GM19351 (cell line): ENCODE data around the gene STT3B.
"Not testable (repeated sequence)": the region's sequence is repeated elsewhere in the genome, so short reads cannot be mapped to it uniquely, and the experiment has no call there.

Experiments used
- ATAC-seq: cut with Tn5 transposase; IDR thresholded peaks from one replicate; pipeline ENCODE4 v1.9.1; 2021; ENCODE audit warnings: mild to moderate bottlenecking, moderate library complexity; ENCODE audit not compliant: unreplicated experiment

The STT3B gene

DNA sequence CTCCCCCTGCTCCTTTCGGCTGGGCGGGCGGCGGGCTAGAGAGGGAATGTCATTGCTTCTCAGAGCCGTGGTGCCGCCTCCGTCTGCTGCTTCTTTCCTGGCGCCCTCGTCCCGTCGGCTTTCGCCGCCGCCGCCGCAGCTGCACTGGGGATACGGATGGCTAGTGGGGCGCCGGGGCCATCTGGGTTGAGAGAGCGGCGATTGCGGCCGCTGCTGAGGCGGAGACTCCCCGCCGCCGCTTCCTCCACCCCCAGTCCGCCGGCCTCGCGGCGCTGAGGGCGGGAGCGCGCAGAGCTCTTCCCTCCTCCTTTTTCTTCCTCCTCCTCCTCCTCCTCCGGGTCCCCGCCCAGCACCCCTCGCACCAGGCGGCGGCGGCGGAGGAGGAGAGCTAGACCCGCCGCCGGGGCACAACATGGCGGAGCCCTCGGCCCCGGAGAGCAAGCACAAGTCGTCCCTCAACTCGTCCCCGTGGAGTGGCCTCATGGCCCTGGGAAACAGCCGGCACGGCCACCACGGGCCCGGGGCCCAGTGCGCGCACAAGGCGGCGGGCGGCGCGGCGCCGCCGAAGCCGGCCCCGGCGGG lies at the start of gene STT3B:
TSS of gene STT3B (plus strand) at position 339 of the 582 bp plus-strand sequence. CDS start at position 413, 74 bp downstream.
- ATAC-seq = peak; percentile 51

DNA sequence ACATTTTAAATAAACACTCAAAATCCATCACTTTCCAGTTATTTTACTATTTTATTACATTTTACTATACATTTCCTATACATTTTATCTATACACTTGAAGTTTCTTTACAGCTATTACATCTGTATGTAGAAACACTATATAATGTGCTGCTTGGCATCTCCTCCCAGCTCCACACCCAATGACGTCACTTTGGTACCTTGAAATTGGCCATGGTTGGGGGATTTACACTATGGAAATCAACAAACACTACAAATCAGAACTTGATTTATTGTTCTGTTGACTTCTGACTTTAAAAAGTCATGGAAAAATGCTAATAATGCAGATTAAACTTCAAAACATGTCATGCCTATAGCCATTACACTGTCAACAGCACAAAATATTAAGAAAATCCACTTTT lies 48.9 kb upstream of the STT3B start:
- ATAC-seq = no peak

DNA sequence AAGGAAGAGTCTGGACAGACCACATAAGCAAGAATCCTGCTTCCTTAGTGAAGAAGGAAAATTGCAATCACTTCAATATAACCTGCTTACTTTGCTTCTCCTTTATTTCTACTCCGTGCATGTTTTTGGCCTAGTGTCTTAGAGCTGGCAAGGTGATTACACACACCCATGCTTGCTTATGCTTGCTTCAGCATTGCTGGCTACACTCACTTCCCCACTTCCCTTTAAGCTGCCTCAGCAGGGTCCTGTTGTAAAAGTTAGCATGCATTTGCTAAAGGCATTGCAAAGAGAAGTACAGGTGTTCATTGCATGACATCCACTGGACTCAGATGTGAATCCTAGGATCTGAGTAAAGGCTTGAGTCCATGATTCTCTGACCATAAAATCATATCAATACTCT lies 47.5 kb upstream of the STT3B start:
- ATAC-seq = no peak

DNA sequence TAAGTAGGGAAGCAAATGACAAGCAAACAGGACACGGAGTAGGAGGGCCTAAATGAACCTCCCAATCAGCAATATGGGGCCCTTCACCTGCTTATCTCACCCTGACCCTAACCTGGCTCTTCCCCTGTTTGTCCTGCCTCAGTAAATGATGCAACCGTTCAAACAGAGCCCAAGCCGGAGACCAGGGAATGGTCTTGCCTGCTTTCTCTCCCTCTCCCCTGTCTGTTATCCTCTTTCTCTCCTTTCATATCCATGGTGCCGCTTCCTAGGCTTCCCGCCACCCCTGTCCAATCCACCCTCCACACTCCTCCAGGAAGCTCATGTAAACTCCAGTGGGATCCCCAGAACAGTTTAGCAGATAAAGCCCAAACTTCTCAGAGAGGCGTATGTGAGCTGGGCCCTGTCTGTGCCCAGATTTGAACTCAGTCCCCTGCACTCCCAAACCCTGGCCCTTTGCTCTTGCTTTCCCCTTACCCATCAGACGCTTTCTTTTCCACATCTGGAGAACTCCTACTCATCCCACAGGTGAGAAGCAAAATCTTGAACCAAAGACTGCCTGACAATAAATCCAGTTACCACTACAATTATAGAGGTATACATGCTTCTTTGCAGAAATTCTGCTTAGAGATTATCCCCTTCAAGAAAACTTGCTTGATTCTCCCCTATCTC lies 45.7 kb upstream of the STT3B start:
- no peak for ATAC-seq

DNA sequence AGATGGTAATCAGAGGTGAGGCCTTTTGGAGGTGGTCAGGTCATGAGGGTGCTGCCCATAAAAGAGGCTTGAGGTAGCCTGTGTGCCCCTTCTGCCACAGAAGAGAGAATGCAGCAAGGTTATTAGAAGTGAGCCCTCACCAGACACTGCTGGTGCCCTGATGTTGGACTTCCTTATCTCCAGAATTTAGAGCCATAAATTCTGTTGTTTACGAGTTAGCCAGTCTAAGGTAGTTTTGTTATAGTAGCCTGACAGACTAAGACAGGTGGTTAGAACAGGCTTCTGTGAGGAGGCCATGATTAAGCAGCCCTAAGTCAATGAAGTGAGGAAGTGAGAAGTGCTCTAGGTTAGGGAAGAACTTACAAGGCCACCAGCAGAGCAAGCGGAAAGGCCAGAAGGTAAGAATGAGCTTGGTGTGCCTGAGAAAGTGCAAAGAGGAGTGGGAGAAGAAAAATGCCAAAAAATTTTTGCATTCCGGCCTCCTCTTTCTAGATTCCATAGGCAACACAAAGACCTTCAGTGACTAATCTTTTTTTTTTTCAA lies 44.2 kb upstream of the STT3B start:
- ATAC-seq = no peak

DNA sequence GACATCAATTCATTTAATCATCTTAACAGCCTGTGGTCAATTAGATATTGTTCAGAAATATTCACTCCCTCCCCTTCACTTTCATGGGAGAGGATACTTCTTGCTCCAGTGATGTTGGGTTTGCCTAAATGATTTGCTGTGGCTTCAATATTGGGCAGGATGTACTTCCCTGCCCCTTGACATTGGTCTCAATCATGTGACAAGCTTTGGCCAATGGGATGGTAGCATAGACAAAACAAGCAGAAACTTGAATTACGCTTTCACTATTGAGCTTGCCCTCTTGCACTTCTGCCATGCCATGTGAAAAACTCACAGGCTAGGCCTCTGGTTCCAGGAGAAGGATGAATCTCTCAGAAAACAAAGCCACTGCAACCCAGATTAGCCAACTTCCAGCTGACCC lies 42.2 kb upstream of the STT3B start:
- ATAC-seq = no peak

DNA sequence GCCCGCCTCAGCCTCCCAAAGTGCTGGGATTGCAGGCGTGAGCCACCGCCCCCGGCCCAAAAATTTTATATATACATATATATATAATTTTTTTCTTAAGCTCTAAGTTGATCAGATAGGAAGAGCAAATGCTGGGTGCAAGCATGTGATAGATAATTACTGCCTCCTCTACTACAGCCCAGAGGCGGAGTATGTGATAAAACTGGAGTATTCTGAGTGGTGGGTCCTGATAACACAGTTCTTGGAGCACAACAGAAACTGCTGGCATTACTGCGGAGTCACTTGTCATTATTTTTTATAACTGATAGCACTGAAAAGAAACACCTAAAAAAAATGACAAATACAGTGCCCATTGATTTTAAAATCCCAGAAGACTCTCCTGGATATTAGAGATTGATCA lies 41.1 kb upstream of the STT3B start:
- no peak for ATAC-seq

DNA sequence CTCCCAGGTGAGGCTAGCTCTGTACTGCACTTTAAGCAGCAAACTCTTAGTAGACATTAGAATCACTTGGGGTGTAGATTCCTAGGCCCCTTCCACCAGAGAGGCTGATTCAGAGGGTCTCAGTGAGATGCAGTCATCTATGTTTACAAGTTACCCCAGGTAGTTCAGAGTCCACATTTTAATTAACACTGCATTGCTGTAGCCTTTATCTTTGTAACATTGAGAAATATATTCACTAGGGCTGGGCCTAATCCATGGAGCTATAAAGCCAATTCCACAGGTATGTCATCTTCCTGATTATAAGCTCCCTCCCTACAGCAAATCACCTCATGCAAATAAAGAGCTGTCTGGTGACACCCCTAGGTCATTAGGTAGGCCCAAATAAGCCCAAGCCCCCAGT lies 39.6 kb upstream of the STT3B start:
- ATAC-seq = no peak

DNA sequence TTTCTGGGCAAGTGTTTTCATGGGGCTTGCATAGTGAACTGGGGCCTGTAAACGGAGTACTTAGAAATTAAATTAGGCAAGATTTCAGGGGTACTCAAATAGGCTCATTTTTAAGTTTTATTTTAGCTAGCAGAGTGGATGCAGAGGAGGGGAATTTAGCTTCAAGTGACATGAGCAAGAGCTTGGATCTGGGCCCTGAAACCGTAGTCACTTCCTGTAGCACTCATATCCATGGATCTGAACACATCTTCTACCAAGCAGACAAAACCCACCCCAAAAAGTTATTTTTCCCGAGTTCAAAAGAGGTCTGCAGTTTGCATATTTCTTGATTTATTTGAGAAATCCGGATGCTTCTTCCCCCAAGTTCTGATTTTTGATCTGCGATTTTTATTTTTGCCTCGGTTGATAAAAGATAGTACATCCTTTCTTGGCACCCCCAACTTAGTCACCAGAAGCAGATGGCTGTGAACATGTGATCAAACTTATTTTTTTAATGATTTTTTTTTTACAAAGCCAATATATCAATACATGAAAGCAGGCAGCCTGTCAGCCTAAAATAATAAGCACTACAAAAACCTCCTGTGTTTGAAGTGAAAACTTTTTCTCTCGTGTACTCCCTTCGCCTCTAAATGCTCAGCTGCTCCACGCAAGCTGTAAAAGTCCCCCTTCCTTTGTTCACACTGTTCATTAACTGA lies 36.6 kb upstream of the STT3B start:
- ATAC-seq = no peak

DNA sequence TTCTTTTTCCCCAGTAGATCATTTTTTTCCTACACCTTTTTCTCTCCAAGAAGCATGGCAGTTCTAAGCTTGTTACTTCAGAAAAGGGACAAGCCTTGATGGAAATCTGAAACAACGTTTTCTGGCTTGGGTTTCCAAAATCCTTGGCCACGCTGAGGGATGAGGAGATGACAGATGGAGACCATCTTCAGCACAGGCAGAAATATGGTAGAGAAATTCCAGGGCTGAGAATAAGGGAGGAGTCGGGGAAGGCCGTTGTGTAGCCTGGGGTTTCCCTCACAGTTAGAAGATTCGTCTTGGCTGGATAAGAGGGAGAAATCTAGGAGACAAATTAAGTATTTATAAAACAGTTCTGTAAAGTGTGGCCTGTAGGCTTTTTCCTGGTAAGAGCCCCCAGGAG lies 33.9 kb upstream of the STT3B start:
- no peak for ATAC-seq

DNA sequence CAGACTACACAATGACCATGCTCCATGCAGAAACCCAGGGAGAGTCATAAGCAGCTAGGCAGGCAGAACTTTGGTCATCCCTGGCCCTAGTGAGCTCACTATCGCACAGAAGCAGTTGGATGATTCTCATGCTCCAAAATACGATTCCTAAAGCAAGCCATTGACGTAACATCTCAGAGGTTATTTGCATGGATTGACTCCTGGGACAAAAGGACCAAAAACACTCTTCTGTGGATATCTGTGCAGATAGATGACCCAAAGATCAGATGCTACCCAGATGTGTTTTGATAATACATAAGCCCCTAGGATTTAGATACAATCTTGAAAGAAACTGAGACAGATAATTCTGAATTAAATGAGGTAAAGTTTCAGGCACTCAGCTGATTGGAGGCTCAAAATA lies 33.4 kb upstream of the STT3B start:
- no peak for ATAC-seq

DNA sequence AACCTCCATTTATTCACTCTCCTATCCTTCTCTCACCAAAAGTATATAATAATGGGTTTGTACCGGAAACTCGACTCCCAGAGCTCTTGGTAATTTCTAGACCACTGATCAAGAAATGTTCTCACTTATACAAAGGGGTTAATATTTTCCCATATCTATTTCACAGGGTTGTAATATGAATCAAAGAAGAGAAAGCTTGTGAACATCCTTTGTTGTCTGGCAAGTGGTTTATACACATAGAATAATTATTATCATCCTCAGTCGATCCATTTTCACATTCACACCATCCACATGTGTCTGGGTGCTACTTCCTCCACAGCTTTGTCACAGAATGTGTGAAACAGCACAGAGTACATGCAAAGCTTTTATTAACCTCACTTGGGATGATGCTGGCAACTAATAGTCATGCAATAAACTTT lies 29.9 kb upstream of the STT3B start:
- ATAC-seq = no peak

DNA sequence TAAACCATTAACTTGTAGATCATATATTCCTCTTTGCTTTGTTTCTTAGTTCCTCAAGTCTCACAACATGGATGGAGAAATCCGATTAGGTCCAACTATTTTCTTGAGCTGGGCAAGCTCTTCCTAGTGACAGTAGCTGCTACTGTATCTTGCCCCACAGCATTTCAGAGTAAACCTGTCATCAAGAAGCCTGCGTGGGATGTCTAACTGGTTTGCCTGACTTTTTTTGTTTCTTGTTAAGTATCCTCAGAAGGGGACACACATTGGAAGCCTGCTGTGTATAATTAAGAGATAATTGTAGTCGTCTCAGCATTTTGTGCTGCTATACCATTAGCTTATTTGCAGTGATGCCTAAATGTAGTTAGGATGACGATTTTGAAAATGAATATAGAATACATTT lies 29.3 kb upstream of the STT3B start:
- no peak for ATAC-seq

DNA sequence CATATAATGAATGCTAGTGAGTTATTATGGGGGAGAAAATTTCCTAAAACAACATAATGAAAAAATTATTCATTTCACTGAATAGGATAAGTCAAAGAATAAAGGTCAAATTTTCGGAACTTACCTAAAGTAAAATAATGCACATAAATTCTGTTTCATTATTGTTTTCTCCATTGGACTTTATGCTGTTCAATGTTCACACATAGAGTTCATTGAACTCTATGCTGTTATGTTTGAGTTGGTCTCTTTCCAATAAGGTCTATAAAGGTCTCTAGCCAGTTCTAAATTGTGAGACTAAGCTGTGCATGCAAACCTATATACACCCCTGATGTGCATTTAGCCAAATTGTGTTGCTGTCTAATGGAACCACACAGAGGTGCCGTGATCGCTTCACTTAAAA lies 28.5 kb upstream of the STT3B start:
- no peak for ATAC-seq

DNA sequence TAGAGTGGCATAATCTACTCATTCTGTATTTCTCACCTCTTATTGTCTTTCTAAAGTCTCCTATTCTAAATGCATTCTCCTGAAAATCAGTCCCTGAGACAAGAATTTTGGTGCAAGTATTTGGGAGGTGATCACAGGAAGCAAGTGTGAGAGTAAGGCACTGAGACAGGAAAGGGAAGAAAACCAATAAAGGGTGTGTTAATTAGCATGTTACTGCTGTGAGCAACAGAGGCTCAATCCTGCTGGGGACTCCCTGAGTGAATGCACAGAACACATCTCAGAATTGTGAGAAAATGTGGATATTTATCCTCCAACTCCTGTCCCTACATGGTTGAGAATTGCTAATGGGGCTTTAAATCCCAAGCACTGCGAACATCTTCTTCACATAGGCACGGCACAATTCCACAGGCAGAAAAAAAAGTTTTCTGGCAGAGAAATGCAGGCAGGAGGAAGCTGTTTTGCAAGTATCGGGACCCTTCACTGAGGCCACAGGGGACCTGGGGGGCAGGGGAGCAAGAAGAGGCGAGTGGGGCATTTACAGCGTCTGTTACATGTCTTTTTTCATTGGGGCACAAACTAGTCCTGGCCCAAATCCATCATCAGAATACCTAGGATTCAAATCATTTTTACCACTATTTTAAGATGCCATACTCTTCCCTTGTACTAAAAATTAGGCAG lies 27.2 kb upstream of the STT3B start:
- ATAC-seq = no peak

DNA sequence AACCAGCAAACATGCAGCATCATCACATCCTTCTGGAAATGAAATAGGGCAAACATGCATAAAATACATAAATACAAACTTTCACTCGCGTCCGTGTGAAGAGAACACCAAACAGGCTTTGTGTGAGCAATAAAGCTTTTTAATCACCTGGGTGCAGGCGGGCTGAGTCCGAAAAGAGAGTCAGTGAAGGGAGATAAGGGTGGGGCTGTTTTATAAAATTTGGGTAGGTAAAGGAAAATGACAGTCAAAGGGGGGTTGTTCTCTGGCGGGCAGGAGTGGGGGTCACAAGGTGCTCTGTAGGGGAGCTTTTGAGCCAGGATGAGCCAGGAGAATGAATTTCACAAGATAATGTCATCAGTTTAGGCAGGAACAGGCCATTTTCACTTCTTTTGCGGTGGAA lies 26.2 kb upstream of the STT3B start:
- not testable (repeated sequence) for ATAC-seq

DNA sequence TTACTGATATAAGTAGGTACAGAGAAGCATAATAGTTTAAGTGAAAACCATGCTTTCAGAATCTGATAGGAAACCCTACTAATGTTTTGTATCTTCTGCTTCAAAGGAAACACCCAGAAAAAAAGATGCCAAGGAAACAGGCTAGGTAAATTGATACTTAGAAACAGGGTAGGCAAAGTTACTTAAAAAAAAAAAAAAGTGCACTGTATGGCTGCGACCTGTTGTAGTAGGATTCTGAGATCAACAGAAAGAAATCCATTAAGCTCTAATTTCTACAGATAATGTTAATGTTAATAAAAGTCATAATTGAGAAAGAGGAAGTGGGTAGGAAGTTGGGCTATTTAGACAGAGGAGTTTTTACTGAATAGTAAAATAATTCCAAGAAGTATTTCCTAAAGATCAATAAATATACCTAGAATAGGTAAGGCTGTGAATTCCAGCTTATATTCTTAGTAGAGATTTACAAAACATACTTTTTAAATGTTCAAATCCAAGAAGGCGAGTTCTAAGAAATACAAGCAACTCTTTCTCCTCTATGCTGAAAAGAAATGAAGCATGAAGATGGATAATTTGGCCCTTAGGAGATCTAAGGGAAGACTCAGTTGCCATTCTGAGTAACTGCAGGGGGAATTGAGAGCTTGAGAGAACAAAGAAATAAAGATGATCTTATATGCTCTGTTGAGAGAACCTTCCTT lies 24.1 kb upstream of the STT3B start:
- no peak for ATAC-seq

DNA sequence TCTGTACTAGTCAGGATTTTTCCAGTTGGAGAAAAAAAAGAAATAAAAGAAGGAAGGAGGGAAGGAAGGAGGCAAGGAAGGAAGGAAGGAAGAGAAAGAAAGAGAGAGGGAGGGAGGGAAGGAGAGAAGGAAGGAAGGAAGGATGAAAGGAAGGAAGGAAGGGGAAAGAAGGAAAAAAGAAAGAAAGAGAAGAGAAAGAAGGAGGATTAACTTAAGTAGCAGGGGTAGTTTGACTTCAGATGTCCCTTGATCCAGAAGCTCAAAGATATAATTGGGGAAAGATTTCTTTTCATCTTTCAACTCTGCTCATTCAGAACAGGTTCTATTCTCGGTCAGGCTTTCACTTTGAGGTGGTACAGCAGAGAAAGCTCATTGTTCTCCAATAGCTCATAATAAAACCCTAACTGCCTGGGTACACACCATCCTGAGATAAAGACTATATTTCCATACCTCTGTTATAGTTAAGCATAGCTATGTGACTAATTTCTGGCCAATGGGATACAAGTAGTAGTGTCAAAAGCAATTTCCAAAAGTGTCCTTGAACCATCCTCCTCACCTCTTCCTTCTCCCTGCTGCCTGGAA lies 23.5 kb upstream of the STT3B start:
- no peak for ATAC-seq

DNA sequence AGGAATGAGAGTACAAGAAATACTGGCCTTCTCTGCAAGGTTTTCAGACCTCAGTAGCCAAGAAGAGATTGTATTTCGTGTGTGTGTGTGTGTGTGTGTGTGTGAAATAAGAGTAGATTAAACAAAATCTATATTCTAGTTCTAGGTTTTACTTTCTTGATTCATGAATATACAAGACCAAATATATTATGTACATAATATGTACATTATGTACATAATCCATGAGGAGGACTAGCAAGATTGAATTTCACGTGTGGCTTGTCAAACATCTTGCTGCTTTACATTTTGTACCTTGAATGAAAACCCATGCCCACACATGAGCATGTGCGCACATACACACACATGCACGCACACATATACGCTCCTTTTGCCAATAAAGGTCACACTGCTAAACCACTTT lies 18.2 kb upstream of the STT3B start:
- no peak for ATAC-seq

DNA sequence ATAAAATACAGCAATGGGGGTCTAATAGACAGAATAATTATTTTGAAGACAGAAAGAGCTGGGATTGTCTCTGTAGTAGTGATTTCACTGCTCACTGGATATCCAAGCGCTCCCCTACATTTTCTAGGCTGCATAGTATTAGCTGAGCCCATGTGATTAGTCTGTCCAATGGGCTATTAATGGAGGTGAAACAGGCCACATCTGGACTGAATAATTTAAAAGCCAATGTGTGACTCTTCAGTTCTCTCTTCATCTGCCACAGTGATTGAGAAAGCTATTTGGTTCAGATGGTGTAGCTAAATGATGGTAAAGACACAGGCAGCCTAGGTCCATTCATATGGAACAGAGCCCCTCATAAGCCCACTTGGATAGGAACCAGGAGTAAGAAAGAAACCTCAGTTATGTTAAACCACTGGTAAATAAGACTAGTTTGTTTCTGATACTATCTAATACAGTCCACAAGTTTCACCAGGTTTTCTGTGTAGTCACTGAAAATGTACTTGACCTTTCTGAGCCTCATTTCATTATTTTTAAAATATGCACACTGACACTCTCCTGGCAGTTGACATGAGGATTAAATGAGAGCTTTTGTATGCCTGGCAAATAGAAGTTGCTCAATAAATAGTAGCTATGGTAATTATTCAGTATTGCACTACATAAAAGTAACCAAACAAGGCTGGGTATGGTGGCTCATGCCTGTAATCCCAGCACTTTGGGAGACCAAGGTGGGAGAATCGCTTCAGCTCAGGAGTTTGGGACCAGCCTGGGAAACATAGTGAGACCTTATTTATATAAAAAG lies 17.0 kb upstream of the STT3B start:
- ATAC-seq = no peak
